DND-41 (cell line): ENCODE results near the gene PLS3.

Experiments used
- CTCF ChIP-seq: IDR thresholded peaks from 2 replicates; pipeline ENCODE4 v1.5.1; 2012; ENCODE audit warnings: borderline replicate concordance, low read length, moderate library complexity, mild to moderate bottlenecking; ENCODE audit not compliant: poor library complexity, severe bottlenecking; ENCODE audit errors: extremely low read depth
- EZH2 ChIP-seq: IDR thresholded peaks from 3 replicates; pipeline ENCODE4 v1.6.1; 2012; ENCODE audit warnings: borderline replicate concordance, low read depth, mild to moderate bottlenecking, moderate library complexity, low read length, inconsistent platforms; ENCODE audit not compliant: severe bottlenecking

GRCh38 chrX:115525486-115525885, 35.5 kb upstream of the PLS3 start:
- TF ChIP-seq EZH2 (no peak), CTCF (no peak)
